GM15510 (cell line): ENCODE results near the gene PSD4.

Source experiments
- POLR2A ChIP-seq: IDR thresholded peaks from 3 replicates; pipeline ENCODE4 v1.6.1; 2011; ENCODE audit warnings: borderline replicate concordance; ENCODE audit not compliant: insufficient read length; ENCODE audit errors: extremely low read depth

Gene PSD4

DNA sequence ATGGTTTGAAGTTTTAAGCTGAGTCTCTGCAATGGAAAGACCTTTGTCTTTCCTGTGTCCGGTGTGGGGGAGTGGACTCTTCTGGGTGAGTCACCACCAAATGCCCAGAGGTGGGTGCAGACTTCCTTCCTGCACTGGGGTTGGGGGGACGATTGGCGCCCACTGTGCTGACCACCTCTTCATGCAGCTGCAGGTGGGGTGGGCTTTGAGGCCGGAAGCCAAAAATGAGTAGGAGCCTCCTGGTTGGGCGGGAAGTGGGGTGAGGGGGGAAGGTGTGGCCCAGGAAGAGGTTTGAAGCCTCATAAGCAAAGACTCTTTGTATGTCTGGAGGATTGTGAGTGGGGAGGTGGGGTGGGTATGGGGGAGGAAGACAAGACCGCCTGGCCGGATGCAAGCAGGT lies 77.3 kb downstream of the PSD4 start:
- no peak for TF ChIP-seq POLR2A

DNA sequence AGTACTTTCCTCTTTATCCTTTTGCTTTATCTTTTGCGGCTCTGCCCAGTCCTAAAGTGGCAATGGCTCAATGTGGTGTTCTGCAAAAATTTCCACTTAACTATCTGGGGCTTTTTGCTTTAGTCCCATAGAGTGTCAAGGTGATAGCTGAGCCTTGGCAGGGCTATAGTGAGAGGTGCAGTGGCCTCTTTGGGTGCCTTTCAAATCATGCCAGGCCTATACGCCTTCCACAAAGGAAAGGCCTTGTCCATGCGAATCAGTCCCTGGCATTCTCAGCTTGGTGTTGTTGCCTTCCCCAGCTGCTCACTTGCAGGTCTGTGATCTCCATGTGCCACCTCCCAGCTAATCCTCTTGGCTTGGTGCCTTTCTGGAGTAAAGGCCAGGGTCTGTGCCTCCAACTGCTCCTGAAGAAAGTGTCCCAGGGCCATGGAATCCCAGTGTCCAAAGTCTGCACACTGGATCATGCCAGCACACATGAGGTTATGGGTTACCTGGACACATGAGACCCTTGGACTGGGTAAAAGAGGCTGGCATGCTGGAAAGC lies 78.3 kb downstream of the PSD4 start:
- no peak for TF ChIP-seq POLR2A

DNA sequence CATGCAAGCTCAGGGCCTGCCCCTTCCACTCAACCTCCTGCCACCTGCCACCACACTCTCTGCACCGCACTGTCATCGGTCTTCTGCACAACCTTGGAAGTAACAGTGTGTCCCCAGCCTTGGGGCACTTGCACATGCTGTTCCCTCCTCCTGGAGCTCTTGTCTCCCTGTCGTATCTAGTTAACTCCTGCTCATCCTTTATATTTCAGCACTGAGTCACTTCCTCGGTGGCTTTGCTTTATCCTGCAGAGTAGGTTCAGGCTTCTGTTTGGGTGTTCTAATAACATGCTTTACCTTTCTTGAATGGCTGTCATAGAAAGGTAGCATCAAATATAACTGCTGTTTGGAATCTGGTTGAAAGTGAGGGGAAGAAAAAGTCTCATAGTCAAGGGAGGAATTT lies 79.7 kb downstream of the PSD4 start:
- TF ChIP-seq POLR2A: no peak

DNA sequence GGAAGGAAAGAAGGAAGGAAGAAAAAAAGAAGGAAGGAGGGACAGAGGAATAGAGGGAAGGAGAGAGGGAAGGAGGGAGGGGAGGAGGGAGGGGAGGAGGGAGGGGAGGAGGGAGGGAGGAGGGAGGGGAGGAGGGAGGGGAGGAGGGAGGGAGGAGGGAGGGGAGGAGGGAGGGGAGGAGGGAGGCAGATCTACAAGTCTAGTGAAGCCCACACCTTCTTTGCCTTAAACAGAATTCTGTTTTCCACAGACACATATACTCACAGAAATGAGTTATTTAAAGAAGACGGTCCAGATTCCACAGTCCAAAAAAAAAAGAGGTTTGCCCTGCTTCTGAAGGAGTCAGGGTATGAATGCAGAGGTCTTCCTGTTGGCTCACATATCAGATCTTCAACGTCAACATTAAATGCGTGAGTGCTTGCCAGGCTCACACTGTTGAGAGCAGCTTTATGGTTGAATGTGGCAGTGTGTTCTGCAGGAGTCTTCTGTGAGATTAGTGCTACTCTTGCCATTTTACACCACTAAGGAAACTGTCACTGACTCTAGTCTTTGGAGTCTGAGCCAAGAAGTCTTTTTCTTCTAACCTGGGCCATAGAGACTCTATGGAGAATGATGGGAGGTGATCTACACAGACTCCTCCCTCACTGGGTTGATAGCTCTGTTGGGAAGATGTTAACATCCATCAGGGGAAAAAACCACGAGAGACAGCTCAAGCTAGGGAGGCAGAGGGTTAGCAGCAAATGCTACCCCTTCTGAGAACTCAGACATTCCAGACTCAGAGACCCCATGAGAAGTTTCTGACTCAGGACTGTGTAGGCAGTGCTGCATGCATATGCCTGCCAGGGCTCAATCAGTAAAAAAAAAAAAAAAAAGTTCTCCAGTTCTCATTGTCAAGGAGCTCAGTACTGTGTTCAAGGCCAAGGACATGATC lies 81.6 kb downstream of the PSD4 start:
- no peak for TF ChIP-seq POLR2A

DNA sequence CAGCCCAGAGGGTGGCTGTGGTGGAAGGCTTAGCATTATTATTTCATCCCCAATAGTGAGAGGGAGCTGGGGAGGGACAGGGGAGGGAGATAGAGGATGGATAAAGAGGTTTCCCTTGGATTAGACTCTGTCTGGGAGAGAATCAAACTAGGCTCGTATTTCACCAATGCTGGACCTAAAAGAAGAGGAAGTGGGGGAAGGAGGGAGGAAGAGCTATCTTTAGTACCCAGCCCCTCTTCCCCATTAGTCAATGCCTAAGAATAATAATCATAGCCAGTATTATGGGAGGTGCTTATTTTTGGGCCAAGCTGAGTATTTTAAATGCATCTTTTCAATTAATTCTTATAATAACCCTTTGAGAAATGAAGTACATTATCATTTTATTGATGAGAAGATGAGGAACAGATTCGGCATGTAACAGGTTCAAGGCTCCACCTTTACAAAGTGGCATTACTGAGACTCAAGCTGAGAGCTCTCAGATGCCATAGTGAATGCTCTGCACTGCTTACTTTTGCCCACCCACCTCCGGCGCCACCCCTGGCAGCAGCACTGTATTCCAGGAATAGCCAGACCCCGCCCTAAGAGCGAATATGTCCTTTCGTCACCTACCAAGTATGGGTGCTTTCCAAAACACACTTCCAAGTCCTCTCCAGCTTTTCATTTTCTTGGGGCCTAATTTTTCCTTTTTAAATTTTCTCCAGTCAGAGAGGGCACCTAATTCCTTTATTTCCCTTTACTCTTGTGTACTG lies 83.9 kb downstream of the PSD4 start:
- TF ChIP-seq POLR2A: no peak

DNA sequence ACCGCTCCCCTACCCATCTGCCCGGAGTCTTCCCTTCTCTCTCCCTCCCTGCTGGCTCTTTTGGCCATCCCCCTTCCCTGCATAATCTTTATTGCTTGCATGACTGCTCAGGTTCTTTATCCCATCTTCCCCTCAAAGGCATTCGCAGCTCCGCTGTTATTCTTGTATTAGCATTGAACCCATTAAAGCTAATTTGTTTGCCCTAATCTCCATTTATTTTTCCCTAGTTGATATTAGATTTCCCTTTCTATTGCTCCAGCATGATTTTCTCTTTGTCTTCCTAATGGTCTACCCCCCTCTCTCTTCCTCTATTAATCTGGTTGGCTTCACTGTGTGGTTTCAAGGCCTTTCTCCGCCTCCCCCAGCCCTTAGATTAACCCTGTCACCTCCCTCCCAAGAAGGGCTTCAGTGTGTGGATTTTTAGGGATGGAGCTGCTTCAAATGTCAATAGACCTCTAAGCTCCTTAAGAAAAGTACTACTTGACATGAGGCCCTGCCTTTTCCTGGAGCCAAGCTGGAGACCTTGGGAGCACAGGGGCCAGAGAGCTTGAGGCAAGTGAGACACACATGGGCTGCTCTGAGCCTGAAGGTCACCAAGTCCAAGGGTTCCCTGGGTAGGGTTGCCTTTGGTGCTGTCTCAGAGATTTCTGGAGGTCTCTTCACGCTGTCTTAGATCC lies 84.8 kb downstream of the PSD4 start:
- no peak for TF ChIP-seq POLR2A
